H1 (cell line): ENCODE results near the gene TMEM176B. TPM values are rescaled to one million over a fixed set of nuclear protein-coding genes. Genes with fewer than 3 reads are reported as not detected.

Source experiments
- CTCF ChIA-PET: fragments of 300-600 bp; sonication (Branson Sonifier 250); formaldehyde crosslinking; loops from one replicate; lab custom pipeline; 2021; ENCODE audit not compliant: partially characterized antibody; lab: Charles Lee
- POLR2A ChIA-PET: fragments of 300-600 bp; sonication (Branson Sonifier 250); formaldehyde crosslinking; loops from one replicate; lab custom pipeline; 2021; ENCODE audit warnings: inconsistent platforms; ENCODE audit not compliant: partially characterized antibody; lab: Charles Lee
- DNase-seq, 2 experiments: peaks; one replicate each; pipeline versions ENCODE4 v3.0.0 to v3.0.0-alpha.2; 2010 to 2022; ENCODE audit warnings: low spot score in 2 of 2, low read depth in 1 of 2, mixed read lengths in 1 of 2
- FAIRE-seq: peaks from 2 replicates; lab custom pipeline; 2011; peaks lifted over from hg19 to GRCh38; lab: Jason Lieb, UNC
- H2AFZ ChIP-seq: 2 replicates; pipeline ENCODE4 v1.8.1; 2012; ENCODE audit warnings: low read length, inconsistent platforms
- H2AK5ac ChIP-seq: 2 replicates; pipeline ENCODE4 v1.6.1; 2013; ENCODE audit warnings: low read depth, low read length
- H2BK120ac ChIP-seq: replicated peaks from 2 replicates; pipeline ENCODE3; 2013; ENCODE audit warnings: low read depth, low read length, inconsistent platforms
- H2BK12ac ChIP-seq: 2 replicates; pipeline ENCODE4 v1.6.1; 2013; ENCODE audit warnings: low read depth, low read length
- H2BK15ac ChIP-seq: 2 replicates; pipeline ENCODE4 v1.6.1; 2013; ENCODE audit warnings: low read length
- H2BK20ac ChIP-seq: 2 replicates; pipeline ENCODE4 v1.6.1; 2013; ENCODE audit warnings: low read length
- H2BK5ac ChIP-seq: 2 replicates; pipeline ENCODE4 v1.6.1; 2013; ENCODE audit warnings: low read depth, low read length
- H3K14ac ChIP-seq: 2 replicates; pipeline ENCODE4 v1.6.1; 2013; ENCODE audit warnings: inconsistent platforms; ENCODE audit not compliant: insufficient read length
- H3K18ac ChIP-seq: 2 replicates; pipeline ENCODE4 v1.6.1; 2013; ENCODE audit warnings: low read length; ENCODE audit errors: extremely low read depth
- H3K23ac ChIP-seq: 2 replicates; pipeline ENCODE4 v1.6.1; 2013; ENCODE audit warnings: inconsistent platforms; ENCODE audit not compliant: insufficient read length
- H3K23me2 ChIP-seq: 2 replicates; pipeline ENCODE4 v1.6.1; 2013; ENCODE audit warnings: low read depth, low read length
- H3K27ac ChIP-seq: 2 replicates; pipeline ENCODE4 v1.6.1; 2011; ENCODE audit warnings: low read depth, low read length, inconsistent platforms
- H3K27me3 ChIP-seq, 4 experiments: replicated peaks in 1 of 4; 1 replicate in 1 of 4; 2 replicates in 3 of 4; pipeline versions ENCODE4 v1.6.1 to v1.8.1; 2011 to 2013; ENCODE audit warnings: low read length in 3 of 4, mild to moderate bottlenecking in 3 of 4, inconsistent platforms in 2 of 4, mixed read lengths in 2 of 4, moderate library complexity in 1 of 4; ENCODE audit not compliant: control insufficient read depth in 3 of 4, insufficient read depth in 3 of 4; ENCODE audit errors: extremely low read depth in 1 of 4
- H3K36me3 ChIP-seq, 4 experiments: 2 replicates each; pipeline versions ENCODE4 v1.6.1 to v1.8.1; 2011 to 2013; ENCODE audit warnings: mild to moderate bottlenecking in 4 of 4, low read length in 3 of 4, moderate library complexity in 2 of 4, control low read depth in 1 of 4, inconsistent platforms in 1 of 4; ENCODE audit not compliant: insufficient read depth in 4 of 4, control insufficient read depth in 2 of 4
- H3K4ac ChIP-seq: replicated peaks from 2 replicates; pipeline ENCODE3; 2013; ENCODE audit warnings: low read length, low read depth, mixed read lengths, inconsistent platforms; ENCODE audit not compliant: insufficient read length
- H3K4me1 ChIP-seq, 4 experiments: replicated peaks in 1 of 4; 1 replicate in 1 of 4; 2 replicates in 3 of 4; pipeline versions ENCODE4 v1.6.1 to v1.8.1; 2011 to 2013; ENCODE audit warnings: low read length in 3 of 4, inconsistent platforms in 2 of 4, mixed read lengths in 1 of 4; ENCODE audit not compliant: insufficient read depth in 4 of 4, control insufficient read depth in 3 of 4
- H3K4me2 ChIP-seq, 2 experiments: 2 replicates each; pipeline versions ENCODE4 v1.6.1 to v1.8.1; 2011 to 2013; ENCODE audit warnings: low read depth in 2 of 2, low read length in 2 of 2, control low read depth in 1 of 2, inconsistent platforms in 1 of 2, mild to moderate bottlenecking in 1 of 2; ENCODE audit not compliant: insufficient read depth in 1 of 2
- H3K4me3 ChIP-seq, 4 experiments: fragments of 200-600, 300-600 bp in 1 of 4; sonication (generic), shearing (Covaris generic), sonication (Bioruptor Twin) in 1 of 4; 2 replicates each; pipeline versions ENCODE4 v1.5.1 to v1.8.1; 2011 to 2016; ENCODE audit warnings: low read length in 4 of 4, low read depth in 3 of 4, control low read depth in 2 of 4, inconsistent platforms in 2 of 4, mild to moderate bottlenecking in 2 of 4, mixed read lengths in 1 of 4, moderate library complexity in 1 of 4; ENCODE audit not compliant: insufficient read depth in 2 of 4; ENCODE audit errors: extremely low read depth in 1 of 4
- H3K56ac ChIP-seq: replicated peaks from 2 replicates; pipeline ENCODE3; 2013; ENCODE audit warnings: low read depth, mild to moderate bottlenecking, mixed read lengths, low read length, inconsistent platforms; ENCODE audit not compliant: insufficient read length
- H3K79me1 ChIP-seq: 2 replicates; pipeline ENCODE4 v1.6.1; 2013; ENCODE audit warnings: low read depth, low read length, control low read depth
- H3K79me2 ChIP-seq, 2 experiments: 2 replicates each; pipeline versions ENCODE4 v1.6.1 to v1.8.1; 2012 to 2013; ENCODE audit warnings: low read length in 2 of 2, mild to moderate bottlenecking in 2 of 2, inconsistent platforms in 1 of 2; ENCODE audit not compliant: insufficient read depth in 2 of 2, control insufficient read depth in 1 of 2
- H3K9ac ChIP-seq, 4 experiments: replicated peaks in 1 of 4; 1 replicate in 1 of 4; 2 replicates in 3 of 4; pipeline versions ENCODE4 v1.6.1 to v1.8.1; 2011 to 2013; ENCODE audit warnings: low read depth in 3 of 4, low read length in 3 of 4, control low read depth in 2 of 4, mild to moderate bottlenecking in 2 of 4, moderate library complexity in 2 of 4, inconsistent platforms in 1 of 4; ENCODE audit errors: extremely low read depth in 1 of 4
- H3K9me3 ChIP-seq, 2 experiments: 2 replicates each; pipeline versions ENCODE4 v1.6.1 to v1.8.1; 2012 to 2013; ENCODE audit warnings: mild to moderate bottlenecking in 2 of 2, moderate library complexity in 2 of 2, control low read depth in 1 of 2, inconsistent platforms in 1 of 2, low read depth in 1 of 2, low read length in 1 of 2, mixed read lengths in 1 of 2; ENCODE audit not compliant: insufficient read depth in 2 of 2
- H4K20me1 ChIP-seq, 2 experiments: replicated peaks in 1 of 2; 2 replicates each; pipeline versions ENCODE3 to v1.8.1; 2011 to 2013; ENCODE audit warnings: inconsistent platforms in 2 of 2, low read length in 2 of 2, mild to moderate bottlenecking in 1 of 2; ENCODE audit not compliant: insufficient read depth in 2 of 2, control insufficient read depth in 1 of 2
- H4K5ac ChIP-seq: 2 replicates; pipeline ENCODE4 v1.6.1; 2013; ENCODE audit warnings: low read length, low read depth, mixed read lengths, inconsistent platforms; ENCODE audit not compliant: insufficient read length
- H4K8ac ChIP-seq: 2 replicates; pipeline ENCODE4 v1.8.0; 2013; ENCODE audit warnings: mild to moderate bottlenecking, moderate library complexity, low read length, inconsistent platforms; ENCODE audit not compliant: insufficient read depth; ENCODE audit errors: extremely low read depth
- H4K91ac ChIP-seq: replicated peaks from 2 replicates; pipeline ENCODE3; 2013; ENCODE audit warnings: low read length, mixed read lengths, inconsistent platforms; ENCODE audit not compliant: insufficient read length
- BRCA1 ChIP-seq: IDR thresholded peaks from 2 replicates; pipeline ENCODE4 v1.6.1; 2012; ENCODE audit warnings: low read depth, low read length, improper control_type of control experiment
- WGBS, 2 experiments: shearing (Covaris generic) in 1 of 2; methylation state at CpG; one replicate each; pipeline versions ENCODE4 v1.1.6 to v1.1.7; 2013 to 2015; ENCODE audit warnings: low lambda C conversion rate in 2 of 2, mixed read lengths in 2 of 2, inconsistent platforms in 1 of 2, low coverage in 1 of 2, missing lambda C conversion rate in 1 of 2; ENCODE audit not compliant: insufficient replicate concordance in 2 of 2, insufficient coverage in 1 of 2, insufficient read length in 1 of 2; ENCODE audit errors: extremely low coverage in 1 of 2, missing lambda C conversion rate in 1 of 2; 5-methylcytosine and 5-hydroxymethylcytosine counted together
- polyA plus RNA-seq, 7 experiments: library from polyadenylated mRNA; depleted of rRNA in 3 of 7; stranded (reverse) in 5 of 7; unstranded in 2 of 7; fragments of >200 nt in 5 of 7; fragments of 200-250 nt in 2 of 7; gene quantifications; 1 replicate in 5 of 7; 2 replicates in 1 of 7; 4 replicates in 1 of 7; pipeline versions ENCODE4 v1.2.1 to v1.2.3, GENCODE V29; 2011 to 2013; ENCODE audit warnings: missing spikeins in 2 of 7, mixed read lengths in 2 of 7
- total RNA-seq: library from RNA; stranded (reverse); fragmentation: NEBNext Ultra II Directional; extraction: Animal tissue kit (Norgen Biotek cat#: 25700); gene quantifications from 2 replicates; pipeline ENCODE4 v1.2.1, GENCODE V29; 2021

Gene TMEM176B
- total and polyA plus RNA-seq, 2 of the 8 experiments (the other 6 are each of a cell fraction or from before 2014, with no cell fraction given): 1.2 to 2.1 TPM

- 95% methylated on average over 1 of the region's 1 CpG; no CpG with 5 or more reads in 1 of the 2 experiments for WGBS, 2 experiments
- no peak overlapping the region for H2BK20ac ChIP-seq
- no peaks in the 10 kb centered on the region for H3K23me2 ChIP-seq
- TF ChIP-seq BRCA1: no peak
These were observed 34.9 kb upstream of the TMEM176B start for GRCh38 chr7:150835019-150835418.

More at GRCh38 chr7:150835019-150835418, 34.9 kb upstream of the TMEM176B start:
- Histone ChIP-seq H2BK12ac (no peak overlapping the region), H4K5ac (no peak overlapping the region), H4K8ac (no peak overlapping the region), H2BK15ac (no peak overlapping the region), H3K4me3 (no peak overlapping the region), H3K79me1 (no peaks in the 10 kb centered on the region), H3K23ac (no peak overlapping the region), H3K18ac (no peak overlapping the region), H3K56ac (no peak overlapping the region), H3K9me3 (no peaks in the 10 kb centered on the region), H3K79me2 (no peaks in the 10 kb centered on the region), H3K9ac (no peak overlapping the region), H3K27ac (no peak overlapping the region), H3K14ac (no peak overlapping the region), H2AK5ac (no peak overlapping the region), H2BK120ac (no peak overlapping the region), H3K36me3 (no peaks in the 10 kb centered on the region), H3K4me1 (no peaks in the 10 kb centered on the region), H2BK5ac (no peak overlapping the region), H4K20me1 (no peaks in the 10 kb centered on the region), H3K4ac (no peak overlapping the region), H3K4me2 (no peak overlapping the region), H4K91ac (no peak overlapping the region), H2AFZ (no peak overlapping the region), H3K27me3 (no peaks in the 10 kb centered on the region; a peak in 1 of 7 replicates)
- FAIRE-seq (no peak), DNase-seq (no peak)
- CTCF ChIA-PET: interaction anchor here (1.3 kb wide), 1 partner anchor 41 kb away, joined by 3 read pairs; no protein-coding TSS in a partner anchor
- POLR2A ChIA-PET: no interaction called here
